NB4 (cell line): Measurements from ENCODE around the gene PHACTR3.

Source experiments
- MAX ChIP-seq: IDR thresholded peaks from 2 replicates; pipeline ENCODE4 v1.6.1; 2011; ENCODE audit warnings: low read depth, low read length
- MYC ChIP-seq: IDR thresholded peaks from 2 replicates; pipeline ENCODE4 v1.6.1; 2011; ENCODE audit warnings: low read depth, low read length
- POLR2A ChIP-seq: IDR thresholded peaks from 2 replicates; pipeline ENCODE4 v1.6.1; 2011; ENCODE audit warnings: mild to moderate bottlenecking; ENCODE audit not compliant: insufficient read length; ENCODE audit errors: extremely low read depth
- TF ChIP-seq, protein P1 (sequence below): IDR thresholded peaks from one replicate; pipeline ENCODE4 v1.5.1; 2012; ENCODE audit warnings: low read depth, low read length

DNA sequence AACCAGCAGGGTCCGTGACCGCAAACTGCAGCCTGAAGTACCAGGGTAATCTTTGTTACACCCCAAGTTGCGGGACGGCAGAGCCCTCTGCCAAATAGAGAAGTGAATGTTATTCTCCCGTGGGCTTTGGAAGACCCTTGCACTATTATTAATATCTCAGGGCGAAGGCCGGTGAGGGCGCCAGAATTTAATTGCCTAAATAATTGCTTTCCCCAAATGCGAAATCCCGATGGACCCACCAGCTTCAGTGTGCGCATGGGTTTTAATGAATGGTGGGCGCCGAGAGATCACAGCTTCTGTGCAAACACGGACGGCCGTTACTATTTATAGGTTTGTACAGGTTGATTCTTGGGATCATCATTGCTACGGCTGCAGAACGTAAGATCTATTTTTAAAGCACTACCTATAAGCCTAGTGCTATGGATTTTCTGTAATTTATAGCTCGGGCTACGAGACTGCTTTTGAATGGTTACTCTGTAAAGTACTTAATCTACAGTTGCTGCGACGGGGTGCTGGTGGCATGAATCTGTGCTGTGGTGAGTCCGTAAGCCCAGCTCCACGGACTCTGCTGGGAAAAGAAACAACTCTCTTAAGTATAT is 15.2 kb upstream of the PHACTR3 start:
- TF ChIP-seq, protein P1, sequence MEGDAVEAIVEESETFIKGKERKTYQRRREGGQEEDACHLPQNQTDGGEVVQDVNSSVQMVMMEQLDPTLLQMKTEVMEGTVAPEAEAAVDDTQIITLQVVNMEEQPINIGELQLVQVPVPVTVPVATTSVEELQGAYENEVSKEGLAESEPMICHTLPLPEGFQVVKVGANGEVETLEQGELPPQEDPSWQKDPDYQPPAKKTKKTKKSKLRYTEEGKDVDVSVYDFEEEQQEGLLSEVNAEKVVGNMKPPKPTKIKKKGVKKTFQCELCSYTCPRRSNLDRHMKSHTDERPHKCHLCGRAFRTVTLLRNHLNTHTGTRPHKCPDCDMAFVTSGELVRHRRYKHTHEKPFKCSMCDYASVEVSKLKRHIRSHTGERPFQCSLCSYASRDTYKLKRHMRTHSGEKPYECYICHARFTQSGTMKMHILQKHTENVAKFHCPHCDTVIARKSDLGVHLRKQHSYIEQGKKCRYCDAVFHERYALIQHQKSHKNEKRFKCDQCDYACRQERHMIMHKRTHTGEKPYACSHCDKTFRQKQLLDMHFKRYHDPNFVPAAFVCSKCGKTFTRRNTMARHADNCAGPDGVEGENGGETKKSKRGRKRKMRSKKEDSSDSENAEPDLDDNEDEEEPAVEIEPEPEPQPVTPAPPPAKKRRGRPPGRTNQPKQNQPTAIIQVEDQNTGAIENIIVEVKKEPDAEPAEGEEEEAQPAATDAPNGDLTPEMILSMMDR, result no peak
- no peak for TF ChIP-seq MYC
- no peak for TF ChIP-seq POLR2A
- no peak for TF ChIP-seq MAX
